SK-N-SH treated with all-trans-retinoic acid at 6 μM for 48 hours (cell line): Measurements from ENCODE around the gene PTPRN2.

ENCODE experiments used
- ATAC-seq: fragments of 200-7000 bp; cut with Tn5 transposase; 3 replicates; pipeline ENCODE4 v1.9.1; 2020; ENCODE audit warnings: mild to moderate bottlenecking, moderate library complexity
- BACH2 ChIP-seq: fragments of 250-450 bp; sonication (Bioruptor Pico); IDR thresholded peaks from 2 replicates; pipeline ENCODE4 v1.9.0; 2021; ENCODE audit warnings: mild to moderate bottlenecking, borderline replicate concordance
- CREB5 ChIP-seq: fragments of 250-450 bp; sonication (Bioruptor Pico); IDR thresholded peaks from 2 replicates; pipeline ENCODE4 v1.5.1; 2020; ENCODE audit warnings: low read depth, mild to moderate bottlenecking, moderate library complexity
- CSDC2 ChIP-seq: fragments of 250-450 bp; sonication (Bioruptor Pico); IDR thresholded peaks from 2 replicates; pipeline ENCODE4 v1.5.0; 2020; ENCODE audit warnings: mild to moderate bottlenecking, moderate library complexity
- CSRNP3 ChIP-seq: fragments of 250-450 bp; sonication (Bioruptor Pico); IDR thresholded peaks from 2 replicates; pipeline ENCODE4 v1.5.1; 2021; ENCODE audit warnings: mild to moderate bottlenecking, moderate library complexity
- ESRRG ChIP-seq: fragments of 250-450 bp; sonication (Bioruptor Pico); IDR thresholded peaks from 2 replicates; pipeline ENCODE4 v1.6.1; 2021; ENCODE audit warnings: mild to moderate bottlenecking
- ISL1 ChIP-seq: fragments of 250-450 bp; sonication (Bioruptor Pico); IDR thresholded peaks from 2 replicates; pipeline ENCODE4 v2.1.2; 2022; ENCODE audit warnings: mild to moderate bottlenecking, moderate library complexity
- OSR1 ChIP-seq: fragments of 250-450 bp; sonication (Bioruptor Pico); IDR thresholded peaks from 2 replicates; pipeline ENCODE4 v1.8.0; 2022; ENCODE audit warnings: moderate library complexity, mild to moderate bottlenecking, inconsistent platforms
- PATZ1 ChIP-seq: fragments of 250-450 bp; sonication (Bioruptor Pico); IDR thresholded peaks from 2 replicates; pipeline ENCODE4 v1.8.0; 2020; ENCODE audit warnings: mild to moderate bottlenecking, moderate library complexity, borderline replicate concordance
- POU6F1 ChIP-seq: fragments of 250-450 bp; sonication (Bioruptor Pico); IDR thresholded peaks from 2 replicates; pipeline ENCODE4 v1.8.0; 2021; ENCODE audit warnings: low read depth, mild to moderate bottlenecking, moderate library complexity, borderline replicate concordance
- PPARA ChIP-seq: fragments of 250-450 bp; sonication (Bioruptor Pico); IDR thresholded peaks from 2 replicates; pipeline ENCODE4 v1.5.0; 2020; ENCODE audit warnings: mild to moderate bottlenecking, borderline replicate concordance
- RARB ChIP-seq: fragments of 250-450 bp; sonication (Bioruptor Pico); IDR thresholded peaks from 2 replicates; pipeline ENCODE4 v1.8.0; 2021; ENCODE audit warnings: mild to moderate bottlenecking, moderate library complexity
- TCF4 ChIP-seq: fragments of 250-450 bp; sonication (Bioruptor Pico); IDR thresholded peaks from 2 replicates; pipeline ENCODE4 v1.8.0; 2021; ENCODE audit warnings: mild to moderate bottlenecking, moderate library complexity, borderline replicate concordance
- TOX ChIP-seq: fragments of 250-450 bp; sonication (Bioruptor Pico); IDR thresholded peaks from 2 replicates; pipeline ENCODE4 v1.8.0; 2021; ENCODE audit warnings: mild to moderate bottlenecking, moderate library complexity, borderline replicate concordance
- TSHZ2 ChIP-seq: fragments of 250-450 bp; sonication (Bioruptor Pico); IDR thresholded peaks from 2 replicates; pipeline ENCODE4 v1.5.0; 2020; ENCODE audit warnings: mild to moderate bottlenecking, moderate library complexity
- ZC3H10 ChIP-seq: fragments of 250-450 bp; sonication (Bioruptor Pico); IDR thresholded peaks from 2 replicates; pipeline ENCODE4 v1.5.1; 2021; ENCODE audit warnings: mild to moderate bottlenecking, moderate library complexity
- ZFP3 ChIP-seq: fragments of 250-450 bp; sonication (Bioruptor Pico); IDR thresholded peaks from 2 replicates; pipeline ENCODE4 v1.5.0; 2020; ENCODE audit warnings: mild to moderate bottlenecking, moderate library complexity
- ZNF70 ChIP-seq: fragments of 450-650 bp; formaldehyde crosslinking; IDR thresholded peaks from 2 replicates; pipeline ENCODE4 v1.5.0; 2020; ENCODE audit warnings: mild to moderate bottlenecking, moderate library complexity
- ZNF8 ChIP-seq: fragments of 450-650 bp; formaldehyde crosslinking; IDR thresholded peaks from 2 replicates; pipeline ENCODE4 v1.5.0; 2020; ENCODE audit warnings: mild to moderate bottlenecking, moderate library complexity

Gene PTPRN2

GRCh38 chr7:157540606-157541294, 1046.9 kb downstream of the PTPRN2 start:
- TF ChIP-seq TCF4 (no peak), ISL1 (CRISPR knock-in tag) (no peak)
- ATAC-seq: no peak

- no peak for ATAC-seq
- TF ChIP-seq ESRRG: no peak
- no peak for TF ChIP-seq ISL1 (CRISPR knock-in tag)
- TF ChIP-seq TOX (CRISPR knock-in tag): no peak
- TF ChIP-seq ZFP3: no peak
- TF ChIP-seq ZNF8 (CRISPR knock-in tag): no peak
- no peak for TF ChIP-seq ZNF70
- TF ChIP-seq POU6F1 (CRISPR knock-in tag): no peak
- no peak for TF ChIP-seq TSHZ2 (CRISPR knock-in tag)
- no peak for TF ChIP-seq BACH2
- TF ChIP-seq CSDC2: no peak
- TF ChIP-seq TCF4: no peak
- no peak for TF ChIP-seq RARB
- no peak for TF ChIP-seq OSR1 (CRISPR knock-in tag)
These were observed 1047.6 kb downstream of the PTPRN2 start for GRCh38 chr7:157540020-157540419.

GRCh38 chr7:157539521-157539920, 1048.1 kb downstream of the PTPRN2 start:
- no peak for TF ChIP-seq ZNF8 (CRISPR knock-in tag)
- TF ChIP-seq TSHZ2 (CRISPR knock-in tag): no peak
- TF ChIP-seq TOX (CRISPR knock-in tag): no peak
- TF ChIP-seq ZC3H10 (CRISPR knock-in tag): no peak
- no peak for TF ChIP-seq CSRNP3 (CRISPR knock-in tag)
- TF ChIP-seq ESRRG: no peak
- no peak for TF ChIP-seq ZNF70
- no peak for TF ChIP-seq TCF4
- no peak for TF ChIP-seq PATZ1
- no peak for TF ChIP-seq CREB5 (CRISPR knock-in tag)
- TF ChIP-seq PPARA (CRISPR knock-in tag): no peak
- no peak for TF ChIP-seq BACH2
- no peak for ATAC-seq
